GM21786 (cell line): ENCODE data around the gene TOMM40.
"Not testable (repeated sequence)": the region's sequence is repeated elsewhere in the genome, so short reads cannot be mapped to it uniquely, and the experiment has no call there.

ENCODE experiments used
- ATAC-seq: cut with Tn5 transposase; IDR thresholded peaks from one replicate; pipeline ENCODE4 v1.9.1; 2021; ENCODE audit not compliant: unreplicated experiment

TOMM40 gene

DNA sequence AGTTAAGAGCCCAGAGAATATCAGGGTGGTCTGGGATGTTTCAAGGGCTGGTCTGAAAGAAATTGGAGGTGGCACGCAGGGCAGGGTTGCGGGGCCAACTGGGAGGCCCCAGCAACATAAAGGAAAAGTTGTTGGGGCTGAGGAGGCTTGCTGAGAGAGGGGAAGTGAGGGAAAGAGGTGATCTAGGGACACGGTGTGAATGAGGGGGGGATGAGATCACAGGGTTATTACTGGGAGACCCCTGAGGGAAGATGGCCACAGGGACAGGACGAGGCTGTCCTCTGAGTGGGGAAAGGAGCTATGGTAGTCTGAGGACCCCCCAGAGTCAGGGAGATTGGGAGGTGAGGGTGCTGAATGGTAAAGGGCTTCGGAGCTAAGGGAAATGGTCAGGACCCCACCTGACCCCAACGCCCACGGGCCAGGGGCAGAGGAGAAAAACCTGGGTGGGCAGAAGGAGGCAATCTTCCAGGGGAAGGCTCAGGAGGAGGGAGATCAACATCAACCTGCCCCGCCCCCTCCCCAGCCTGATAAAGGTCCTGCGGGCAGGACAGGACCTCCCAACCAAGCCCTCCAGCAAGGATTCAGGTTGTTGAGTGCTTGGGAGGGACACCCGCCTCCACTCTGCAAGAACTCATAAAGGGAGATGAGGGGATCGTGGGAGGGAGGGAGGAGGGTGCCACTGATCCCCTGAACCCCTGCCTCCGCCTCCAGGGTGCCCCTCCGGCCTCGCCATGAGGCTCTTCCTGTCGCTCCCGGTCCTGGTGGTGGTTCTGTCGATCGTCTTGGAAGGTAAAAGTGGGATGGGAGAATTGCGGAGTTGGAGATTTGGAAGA, 35.4 kb downstream of the TOMM40 start:
- ATAC-seq = not testable (repeated sequence)

DNA sequence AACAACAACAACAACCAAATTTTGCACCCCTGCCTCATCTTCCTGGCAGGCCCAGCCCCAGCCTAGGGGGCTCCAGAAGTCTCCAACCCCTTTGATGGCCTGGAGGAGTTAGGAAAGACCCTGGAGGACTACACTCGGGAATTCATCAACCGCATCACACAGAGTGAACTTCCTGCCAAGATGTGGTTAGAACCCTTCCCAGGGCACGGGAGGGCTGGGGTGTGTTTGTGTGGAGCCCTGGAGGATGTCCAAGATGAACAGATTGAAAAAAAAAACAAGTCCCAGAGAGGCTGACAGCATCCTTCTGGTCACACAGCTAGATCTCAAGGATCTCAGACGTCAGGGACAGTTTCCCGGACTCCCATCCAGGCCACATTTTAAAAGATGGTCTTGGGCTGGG, 36.7 kb downstream of the TOMM40 start:
- ATAC-seq = no peak

GRCh38 chr19:44930088-44930487, 39.0 kb downstream of the TOMM40 start:
- no peak for ATAC-seq

GRCh38 chr19:44931541-44931940, 40.5 kb downstream of the TOMM40 start:
- no peak for ATAC-seq

- no peak for ATAC-seq
These were observed 48.6 kb downstream of the TOMM40 start for GRCh38 chr19:44939668-44940067.

- ATAC-seq = no peak
These were observed 51.1 kb downstream of the TOMM40 start, which contains the start of gene APOC4 for GRCh38 chr19:44942067-44942571. TSS of gene APOC4 (plus strand) at chr19:44942237. CDS start at chr19:44942278, 41 bp downstream.

DNA sequence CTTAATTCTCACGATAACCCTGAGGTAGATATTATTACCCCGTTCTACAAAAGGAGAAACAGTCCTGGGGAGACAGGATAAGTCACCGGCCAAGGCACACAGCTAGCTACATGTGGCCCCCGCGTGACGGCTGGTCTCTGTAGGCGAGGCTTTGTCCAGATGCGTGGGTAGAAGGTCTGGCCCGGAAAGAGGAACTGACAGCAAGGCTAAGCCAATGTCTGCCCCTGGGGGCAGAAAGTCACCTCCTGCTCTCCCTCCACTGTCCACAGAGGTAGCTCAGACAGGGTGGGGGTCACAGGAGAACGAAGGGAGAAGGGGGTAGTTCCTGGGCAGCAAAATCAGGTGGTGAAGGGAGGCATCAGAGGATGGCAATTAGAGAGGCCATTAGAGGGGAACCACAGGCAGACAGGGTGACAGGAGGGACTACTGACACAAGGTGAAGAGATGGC, 52.8 kb downstream of the TOMM40 start:
- ATAC-seq = no peak

- ATAC-seq = no peak
These were observed 56.1 kb downstream of the TOMM40 start for GRCh38 chr19:44947041-44947581.

DNA sequence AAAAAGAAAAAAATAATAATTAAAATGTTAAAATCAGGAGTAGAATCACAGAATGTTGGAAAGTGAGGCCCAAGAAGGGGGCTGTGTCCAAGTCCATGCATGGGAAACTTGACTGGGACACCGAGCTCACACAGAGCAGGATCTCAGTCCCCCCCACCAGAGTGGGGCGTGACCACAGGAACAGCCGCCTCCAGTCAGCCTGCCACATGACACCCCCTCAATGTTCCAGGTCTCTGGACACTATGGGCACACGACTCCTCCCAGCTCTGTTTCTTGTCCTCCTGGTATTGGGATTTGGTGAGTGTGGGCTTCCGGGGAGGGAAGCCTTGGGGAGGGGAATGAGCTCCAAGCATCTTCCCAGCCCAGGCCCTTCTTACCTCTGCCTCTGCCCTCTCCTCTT, 57.2 kb downstream of the TOMM40 start:
- ATAC-seq = no peak

DNA sequence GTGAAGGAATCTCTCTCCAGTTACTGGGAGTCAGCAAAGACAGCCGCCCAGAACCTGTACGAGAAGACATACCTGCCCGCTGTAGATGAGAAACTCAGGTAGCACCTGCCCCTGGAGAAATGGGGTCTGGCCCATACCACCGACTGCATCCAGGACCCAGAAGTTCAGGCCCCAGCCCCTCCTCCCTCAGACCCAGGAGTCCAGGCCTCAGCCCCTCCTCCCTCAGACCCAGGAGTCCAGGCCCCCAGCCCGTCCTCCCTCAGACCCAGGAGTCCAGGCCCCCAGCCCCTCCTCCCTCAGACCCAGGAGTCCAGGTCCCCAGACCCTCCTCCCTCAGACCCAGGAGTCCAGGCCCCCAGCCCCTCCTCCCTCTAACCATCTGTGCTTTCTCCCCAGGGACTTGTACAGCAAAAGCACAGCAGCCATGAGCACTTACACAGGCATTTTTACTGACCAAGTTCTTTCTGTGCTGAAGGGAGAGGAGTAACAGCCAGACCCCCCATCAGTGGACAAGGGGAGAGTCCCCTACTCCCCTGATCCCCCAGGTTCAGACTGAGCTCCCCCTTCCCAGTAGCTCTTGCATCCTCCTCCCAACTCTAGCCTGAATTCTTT, 57.8 kb downstream of the TOMM40 start:
- no peak for ATAC-seq

DNA sequence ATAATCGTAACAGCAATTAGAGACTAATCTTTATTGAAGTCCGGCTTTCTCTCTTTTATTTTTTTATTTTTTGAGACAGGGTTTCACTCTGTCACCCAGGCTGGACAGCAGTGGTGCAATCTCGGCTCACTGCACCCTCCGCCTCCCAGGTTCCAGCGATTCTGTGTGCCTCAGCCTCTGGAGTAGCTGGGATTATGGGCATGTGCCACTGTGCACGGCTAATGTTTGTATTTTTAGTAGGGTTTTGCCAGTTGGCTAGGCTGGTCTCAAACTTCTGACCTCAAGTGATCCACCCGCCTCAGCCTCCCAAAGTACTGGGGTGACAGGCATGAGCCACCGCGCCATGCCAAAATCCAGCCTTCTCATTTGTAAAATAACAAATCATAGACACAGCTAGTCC, 58.5 kb downstream of the TOMM40 start:
- no peak for ATAC-seq

GRCh38 chr19:44951179-44952159, 60.4 kb downstream of the TOMM40 start:
- no peak for ATAC-seq
